H54 (cell line): ENCODE data around the gene TAB3.

Experiments used
- DNase-seq: peaks from one replicate; pipeline ENCODE4 v3.0.0; 2011; ENCODE audit warnings: low spot score, mixed read lengths; ENCODE audit not compliant: insufficient read length
- FAIRE-seq: peaks from 3 replicates; lab custom pipeline; 2011; peaks lifted over from hg19 to GRCh38; lab: Jason Lieb, UNC
- POLR2A ChIP-seq: IDR thresholded peaks from 2 replicates; pipeline ENCODE4 v1.6.1; 2011; ENCODE audit warnings: low read depth, mild to moderate bottlenecking, low read length

Gene TAB3, protein sequence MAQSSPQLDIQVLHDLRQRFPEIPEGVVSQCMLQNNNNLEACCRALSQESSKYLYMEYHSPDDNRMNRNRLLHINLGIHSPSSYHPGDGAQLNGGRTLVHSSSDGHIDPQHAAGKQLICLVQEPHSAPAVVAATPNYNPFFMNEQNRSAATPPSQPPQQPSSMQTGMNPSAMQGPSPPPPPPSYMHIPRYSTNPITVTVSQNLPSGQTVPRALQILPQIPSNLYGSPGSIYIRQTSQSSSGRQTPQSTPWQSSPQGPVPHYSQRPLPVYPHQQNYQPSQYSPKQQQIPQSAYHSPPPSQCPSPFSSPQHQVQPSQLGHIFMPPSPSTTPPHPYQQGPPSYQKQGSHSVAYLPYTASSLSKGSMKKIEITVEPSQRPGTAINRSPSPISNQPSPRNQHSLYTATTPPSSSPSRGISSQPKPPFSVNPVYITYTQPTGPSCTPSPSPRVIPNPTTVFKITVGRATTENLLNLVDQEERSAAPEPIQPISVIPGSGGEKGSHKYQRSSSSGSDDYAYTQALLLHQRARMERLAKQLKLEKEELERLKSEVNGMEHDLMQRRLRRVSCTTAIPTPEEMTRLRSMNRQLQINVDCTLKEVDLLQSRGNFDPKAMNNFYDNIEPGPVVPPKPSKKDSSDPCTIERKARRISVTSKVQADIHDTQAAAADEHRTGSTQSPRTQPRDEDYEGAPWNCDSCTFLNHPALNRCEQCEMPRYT

DNA sequence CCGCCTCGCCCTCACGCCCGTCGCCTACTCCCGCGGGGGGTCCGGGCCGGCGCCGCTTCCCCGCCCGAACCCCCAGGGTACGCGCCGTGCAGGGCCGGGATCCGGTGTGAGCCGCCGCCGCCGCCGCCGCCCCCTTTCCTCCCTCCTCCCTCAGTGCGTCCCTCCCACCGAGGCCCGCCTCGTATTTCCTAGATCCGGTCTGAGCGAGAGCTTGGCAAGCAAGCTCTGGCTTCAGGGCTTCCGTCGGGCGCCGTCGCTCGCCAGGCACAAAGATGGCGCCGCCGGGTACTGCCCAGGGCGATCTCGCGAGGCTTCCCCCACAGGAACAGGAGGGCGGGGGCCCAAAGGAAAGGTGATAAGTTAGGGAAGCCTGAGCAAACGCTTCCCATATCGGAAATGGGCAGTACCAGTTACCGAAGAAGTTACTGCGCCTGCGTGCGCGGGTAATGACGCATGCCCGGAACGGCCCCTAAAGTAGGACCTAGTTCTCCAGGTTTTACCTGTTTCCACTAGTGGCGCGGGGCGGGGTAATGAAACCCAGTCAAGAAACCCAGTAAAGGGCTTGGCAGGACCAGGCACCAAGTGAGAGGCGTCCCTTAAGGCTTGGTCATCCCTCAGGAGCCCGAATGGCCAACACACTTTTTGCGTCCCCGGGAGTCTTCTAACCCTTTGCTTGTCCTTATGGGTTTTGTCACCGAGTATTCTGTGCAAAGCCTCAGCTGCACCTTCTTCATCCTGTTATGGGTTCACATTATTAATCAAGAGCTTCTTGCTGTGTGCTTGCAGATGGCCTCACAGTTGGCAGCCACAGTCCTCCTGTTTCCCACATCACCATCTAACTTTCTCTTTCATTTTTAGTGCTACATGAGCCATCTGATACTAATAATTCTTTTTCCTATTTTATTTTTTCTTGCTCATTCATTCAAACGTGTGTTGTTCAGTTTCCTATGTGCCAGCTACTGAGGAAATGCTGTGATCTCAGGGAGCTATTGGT lies at the start of gene TAB3:
Gene TAB3 (minus strand): TSS at position 108 of the 994 bp plus-strand sequence. CDS start 29,666 bp downstream, outside the sequence.
- peak; percentile 28; the same call in 1 of the 2 replicates for TF ChIP-seq POLR2A
- DNase-seq (peak; percentile 38), FAIRE-seq (no peak)

DNA sequence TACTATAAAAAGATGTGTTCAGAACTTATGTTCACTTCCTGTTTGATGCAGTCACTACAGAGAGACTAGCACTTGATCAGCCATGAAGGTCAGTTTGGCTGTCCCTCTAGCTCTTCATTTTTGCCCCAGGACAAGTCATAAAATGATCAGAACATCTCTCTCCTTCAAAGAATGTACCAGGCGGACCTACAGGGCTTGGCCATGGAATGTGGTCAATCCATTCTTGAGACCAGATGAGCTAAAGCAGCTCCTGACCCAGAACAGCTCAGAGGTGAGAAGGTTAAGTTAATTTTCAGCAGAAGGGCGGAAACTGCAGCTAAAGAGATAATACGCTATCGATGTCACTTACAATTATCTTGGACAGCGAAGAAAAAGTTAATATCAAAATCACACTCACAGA lies 49.2 kb upstream of the TAB3 start:
- no peak for FAIRE-seq
- TF ChIP-seq POLR2A, result no peak

DNA sequence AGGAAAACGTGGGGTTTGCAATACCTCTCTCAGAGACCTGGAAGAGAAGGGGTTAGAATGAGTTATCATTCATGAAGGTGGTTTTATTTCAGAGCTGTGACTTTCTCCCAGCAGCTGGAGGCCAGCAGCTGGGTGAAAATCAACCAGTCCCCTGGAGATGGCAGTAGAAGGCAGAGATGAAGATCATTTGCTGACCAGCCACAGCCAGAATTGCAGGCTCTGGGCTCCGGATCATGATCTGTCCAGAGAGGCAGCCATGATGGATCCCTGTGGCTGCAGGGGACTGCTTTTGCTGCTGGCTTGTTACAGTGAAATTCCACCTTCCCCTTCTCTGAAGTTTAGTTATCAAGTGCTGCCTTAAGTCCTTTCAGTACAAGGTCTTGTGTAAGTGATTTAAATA lies 46.9 kb upstream of the TAB3 start:
- no peak for TF ChIP-seq POLR2A
- FAIRE-seq (no peak), DNase-seq (no peak)

More for the DNA sequence above, 49.2 kb upstream of the TAB3 start:
- no peak for DNase-seq

DNA sequence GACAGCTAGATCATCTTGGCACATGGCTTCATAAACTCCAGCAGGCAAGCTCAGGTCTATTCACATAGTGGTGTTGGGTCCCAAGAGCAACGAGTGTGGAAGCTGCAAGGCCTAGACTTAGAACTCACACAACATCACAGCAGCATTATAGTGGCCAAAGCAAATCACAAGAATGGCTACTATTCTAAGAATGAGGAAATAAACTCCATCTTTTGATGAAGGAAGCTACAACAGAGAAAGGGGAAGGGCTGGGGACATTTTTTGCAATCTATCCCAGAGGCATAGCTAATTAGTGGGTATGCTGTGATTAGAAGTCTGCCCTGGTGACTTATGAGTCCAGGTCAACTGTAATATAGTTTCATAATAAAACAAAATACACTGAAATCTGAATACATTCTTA lies 42.9 kb upstream of the TAB3 start:
- FAIRE-seq (no peak), DNase-seq (no peak)
- TF ChIP-seq POLR2A, result no peak

DNA sequence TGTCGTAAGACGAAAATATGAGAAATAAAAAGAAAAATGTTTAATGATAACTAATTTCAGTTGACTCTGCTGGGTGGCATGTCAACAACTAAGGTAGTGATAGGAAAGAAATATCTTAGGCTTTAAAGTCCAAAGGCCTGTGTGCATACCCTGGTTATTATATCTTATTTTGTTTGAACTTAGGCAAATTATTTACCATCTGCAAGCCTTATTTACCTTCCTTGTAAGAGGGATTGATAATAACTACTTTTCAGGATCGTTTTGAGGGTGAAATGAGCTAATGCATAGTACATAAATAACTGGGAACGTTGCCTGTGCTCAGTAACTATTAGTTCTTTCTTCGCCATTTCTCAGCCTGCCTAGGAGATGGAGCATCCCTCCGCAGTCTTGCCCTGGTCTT lies 41.6 kb upstream of the TAB3 start:
- FAIRE-seq (no peak), DNase-seq (no peak)
- no peak for TF ChIP-seq POLR2A

DNA sequence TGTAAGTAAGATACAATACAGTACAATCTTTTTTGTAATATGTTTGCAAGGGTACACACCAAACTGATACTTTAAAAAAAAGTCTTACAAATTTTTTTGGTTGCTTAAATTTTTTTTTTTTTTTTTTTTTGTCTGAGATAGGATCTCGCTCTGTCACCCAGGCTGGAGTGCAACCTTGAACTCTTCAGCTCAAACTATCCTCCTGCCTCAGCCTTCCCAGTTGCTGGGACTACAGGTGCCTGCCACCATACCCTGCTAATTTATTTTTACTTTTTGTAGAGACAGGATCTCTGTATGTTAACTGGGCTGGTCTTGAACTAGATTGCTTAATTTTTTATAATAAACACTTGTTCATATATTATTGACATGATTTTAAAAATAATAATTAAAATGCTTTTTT lies 41.1 kb upstream of the TAB3 start:
- DNase-seq (no peak), FAIRE-seq (no peak)
- no peak for TF ChIP-seq POLR2A

DNA sequence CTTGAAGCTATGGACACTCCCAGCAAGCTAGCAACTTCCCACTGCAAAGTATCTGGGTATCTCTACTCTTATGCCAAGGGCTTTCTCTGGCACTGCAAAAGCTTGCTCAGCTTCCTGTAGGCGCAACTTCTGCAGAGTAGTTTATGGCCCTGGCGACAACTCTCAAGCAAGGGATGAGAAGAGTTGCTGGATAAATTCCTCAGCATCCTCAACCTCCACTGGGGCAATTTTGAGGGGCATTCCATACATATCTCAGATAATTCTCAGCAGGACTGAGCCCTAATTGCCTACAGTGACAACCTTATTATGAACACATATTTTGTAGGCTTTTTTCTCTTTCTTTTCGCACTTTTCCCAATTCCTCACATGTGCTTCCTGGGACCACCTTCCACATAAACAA lies 31.2 kb upstream of the TAB3 start:
- DNase-seq, result no peak
- TF ChIP-seq POLR2A, result no peak
- FAIRE-seq, result no peak

DNA sequence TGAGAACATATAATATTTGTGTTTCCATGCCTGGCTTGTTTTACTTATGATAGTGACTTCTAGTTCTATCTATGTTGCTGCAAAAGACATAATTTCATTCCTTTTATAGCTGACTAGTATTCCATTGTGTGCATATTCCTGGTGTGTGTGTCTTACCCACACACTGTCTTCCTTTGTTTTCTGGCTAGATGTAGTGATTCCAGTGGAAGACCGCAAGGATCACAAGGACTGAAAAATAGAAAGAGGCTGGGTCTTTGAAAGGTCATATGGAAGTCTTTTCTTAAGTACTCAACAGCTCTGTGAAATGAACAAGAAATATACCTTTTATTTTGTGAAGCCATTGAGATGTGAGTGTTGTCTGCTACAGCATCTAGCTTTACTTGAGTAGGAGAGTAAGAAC lies 29.4 kb upstream of the TAB3 start:
- FAIRE-seq, result no peak
- no peak for DNase-seq
- no peak for TF ChIP-seq POLR2A

DNA sequence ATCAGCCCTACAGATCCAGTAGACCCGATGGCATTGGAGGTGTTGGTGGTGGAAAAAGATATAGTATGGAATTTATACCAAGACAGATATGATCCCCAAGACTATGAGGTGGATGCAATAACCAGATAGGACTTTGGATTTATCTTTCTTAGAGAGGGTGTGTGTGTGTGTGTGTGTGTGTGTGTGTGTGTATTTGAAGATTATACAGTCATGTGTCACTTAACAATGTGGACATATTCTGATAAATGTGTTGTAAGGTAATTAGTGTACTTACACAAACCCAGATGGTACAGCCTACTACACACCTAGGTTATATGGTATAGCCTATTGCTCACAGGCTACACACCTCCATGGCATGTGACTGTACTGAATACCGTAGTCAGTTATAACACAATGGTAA lies 24.4 kb upstream of the TAB3 start:
- no peak for FAIRE-seq

DNA sequence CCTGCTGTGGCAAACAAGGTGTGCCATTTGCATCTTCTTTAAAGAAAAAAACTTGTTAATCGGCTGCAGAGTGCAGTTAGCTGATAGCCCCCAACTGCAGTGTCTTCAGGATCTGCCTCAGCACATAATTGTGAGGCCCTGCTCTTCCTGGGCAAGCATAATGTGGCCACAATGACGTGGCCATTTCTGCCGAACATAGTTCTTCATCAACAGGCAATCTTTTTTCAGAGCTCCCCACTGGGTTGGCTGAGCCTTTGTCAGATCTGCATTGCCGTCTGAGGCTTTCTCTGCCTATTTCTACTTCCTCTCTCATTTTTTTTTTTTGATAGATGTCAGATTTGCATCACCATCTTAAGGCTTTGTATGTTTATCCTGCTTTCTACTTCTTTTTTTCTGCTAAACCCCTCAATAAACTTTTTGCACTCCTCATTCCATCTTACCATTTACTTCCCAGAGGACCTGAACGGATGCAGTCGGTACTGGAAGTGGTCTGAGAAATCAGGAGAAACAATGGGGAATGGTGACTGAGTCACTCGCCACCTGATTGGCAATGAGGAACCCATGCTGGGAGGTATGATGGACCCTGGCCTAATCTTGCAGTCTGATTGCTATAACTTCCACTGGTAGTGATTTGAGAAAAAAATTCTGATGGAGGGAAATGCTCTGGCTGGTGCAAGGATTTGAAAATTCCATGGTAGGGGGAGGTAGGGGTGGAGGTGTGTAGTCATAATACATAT lies 21.2 kb upstream of the TAB3 start:
- FAIRE-seq (no peak), DNase-seq (no peak)
- no peak for TF ChIP-seq POLR2A

More for the DNA sequence above, 24.4 kb upstream of the TAB3 start:
- no peak for DNase-seq
- no peak for TF ChIP-seq POLR2A

DNA sequence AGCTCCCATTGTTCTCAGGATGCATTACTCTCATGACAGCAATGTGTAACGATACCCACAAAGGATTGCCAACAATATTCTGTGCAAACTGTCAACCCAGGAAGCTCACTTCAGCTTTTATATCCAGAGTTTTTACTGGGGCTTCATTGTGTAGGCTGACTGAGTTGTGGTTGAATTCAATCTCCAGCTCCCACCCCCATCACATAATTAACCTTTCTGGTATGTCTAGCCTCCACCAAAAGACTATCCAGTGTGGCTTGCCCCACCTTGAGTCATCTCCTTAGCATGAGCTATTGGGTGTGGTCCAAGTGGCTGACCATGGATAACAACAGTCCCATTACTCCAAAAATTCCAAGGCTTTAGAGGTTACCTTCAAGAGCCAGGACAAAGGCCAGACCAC lies 17.7 kb upstream of the TAB3 start:
- FAIRE-seq (no peak), DNase-seq (no peak)
- no peak for TF ChIP-seq POLR2A

DNA sequence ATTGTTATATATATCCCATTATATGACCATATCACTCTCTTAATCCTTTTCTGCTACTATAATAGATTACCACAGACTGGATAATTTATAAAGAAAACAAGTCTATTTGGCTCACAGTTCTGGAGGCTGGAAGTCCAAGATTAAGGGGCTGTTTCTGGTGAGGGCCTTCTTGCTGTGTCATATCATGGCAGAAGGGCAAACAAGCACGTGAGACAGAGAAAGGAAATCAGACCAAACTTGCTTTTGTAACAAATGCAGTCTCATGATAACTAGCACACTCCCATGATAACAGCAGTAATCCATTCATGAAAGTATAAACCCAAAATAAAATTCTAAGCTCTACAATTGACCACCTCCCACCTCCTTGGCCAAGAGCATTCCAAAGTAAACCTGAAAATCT lies 16.3 kb upstream of the TAB3 start:
- no peak for DNase-seq
- no peak for FAIRE-seq
- no peak for TF ChIP-seq POLR2A

DNA sequence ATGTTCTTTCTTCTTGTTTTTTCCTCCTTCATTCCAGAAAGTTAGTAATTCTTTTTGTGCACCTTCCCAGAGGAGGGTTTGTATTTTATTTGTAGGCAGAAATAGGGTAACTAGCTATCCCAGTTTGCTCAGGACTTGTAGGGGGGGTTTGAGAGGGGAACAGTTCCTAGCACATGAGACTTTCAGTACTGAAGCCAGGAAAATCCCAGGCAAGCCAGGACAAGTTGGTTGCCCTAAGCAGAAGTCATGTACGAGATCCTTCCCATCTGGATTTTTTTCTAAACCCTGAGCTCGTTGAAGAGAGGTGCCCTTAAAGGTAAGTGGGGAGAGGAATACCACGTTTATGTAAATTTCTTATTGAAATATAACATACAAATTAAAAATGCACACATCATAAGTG lies 15.6 kb upstream of the TAB3 start:
- DNase-seq (no peak), FAIRE-seq (no peak)
- no peak for TF ChIP-seq POLR2A

DNA sequence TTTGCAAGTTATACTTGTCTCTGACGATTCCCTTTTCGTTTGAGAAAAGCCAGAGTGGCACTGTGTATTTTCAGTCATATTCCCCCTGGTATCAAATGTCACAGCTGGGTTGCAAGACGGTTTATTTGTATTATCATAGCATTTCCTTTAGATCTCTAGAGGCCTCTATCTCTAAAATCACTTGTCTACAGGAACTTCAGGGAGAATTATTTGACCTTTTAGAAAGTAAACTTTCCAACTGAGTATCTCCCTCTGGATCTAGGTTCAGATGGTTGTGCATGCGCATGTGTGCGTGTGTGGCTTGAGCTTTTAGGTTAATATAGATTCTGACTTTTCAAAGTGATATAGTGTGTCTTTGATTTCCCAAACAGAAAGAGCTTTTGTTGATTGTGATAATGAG lies 15.1 kb upstream of the TAB3 start:
- DNase-seq (no peak), FAIRE-seq (no peak)
- no peak for TF ChIP-seq POLR2A
